HG03342 (cell line): ENCODE results near the gene ZNF254.
A peak's percentile ranks its signal among the peaks of the same experiment; 100 is the strongest.
"Not testable (repeated sequence)": the region's sequence is repeated elsewhere in the genome, so short reads cannot be mapped to it uniquely, and the experiment has no call there.

Experiments
- ATAC-seq: cut with Tn5 transposase; IDR thresholded peaks from one replicate; pipeline ENCODE4 v1.9.1; 2021; ENCODE audit warnings: mild to moderate bottlenecking, moderate library complexity; ENCODE audit not compliant: unreplicated experiment

Gene ZNF254

DNA sequence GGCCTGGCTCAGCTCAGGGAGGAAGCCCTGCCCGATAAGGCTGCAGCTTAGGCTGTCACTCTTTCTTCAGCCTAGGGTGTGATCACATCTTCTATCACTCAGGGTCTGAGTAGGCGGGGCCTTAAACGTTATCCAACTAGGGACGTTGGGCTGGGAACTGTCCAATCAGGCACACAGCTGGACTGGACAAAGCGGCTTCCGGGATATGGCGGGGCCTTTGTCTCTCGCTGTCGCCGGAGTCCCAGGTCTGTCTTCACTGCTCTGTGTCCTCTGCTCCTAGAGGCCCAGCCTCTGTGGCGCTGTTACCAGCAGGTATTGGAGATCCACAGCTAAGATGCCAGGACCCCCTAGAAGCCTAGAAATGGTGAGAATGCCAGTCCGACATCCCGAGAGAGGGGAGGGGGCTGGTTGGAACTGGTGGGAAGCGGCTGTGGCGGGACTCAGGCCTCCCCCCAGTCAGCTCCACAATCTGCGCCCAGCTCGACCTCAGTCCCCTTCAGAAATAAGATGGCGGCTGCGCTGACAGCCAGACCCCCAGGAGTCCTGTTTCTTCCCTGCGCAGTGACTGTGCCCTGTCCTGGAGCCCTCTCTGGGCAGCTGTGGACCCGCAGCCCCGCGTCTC is at the start of gene ZNF254:
Gene ZNF254 (plus strand): TSS at position 214 of the 622 bp plus-strand sequence. CDS start 121 bp downstream, at position 335.
- peak; percentile 100 for ATAC-seq

DNA sequence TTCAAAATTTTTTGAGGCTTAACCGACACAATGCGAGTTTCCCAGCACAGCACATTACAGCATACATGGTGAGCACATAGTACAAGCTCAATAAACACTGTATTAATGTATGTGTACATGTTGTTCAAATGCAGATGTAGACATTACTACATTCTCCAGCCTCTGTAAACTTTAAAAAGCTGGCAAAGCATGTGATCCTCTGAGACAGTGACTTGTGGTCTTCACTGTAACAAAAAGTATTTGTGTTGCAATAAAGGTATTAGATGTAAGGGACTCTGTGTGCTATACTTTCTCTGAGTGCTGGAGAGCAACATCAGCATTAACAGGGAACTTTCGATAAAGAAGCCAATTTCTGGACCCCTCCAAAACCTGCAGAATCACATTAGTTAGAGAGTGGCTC is 46.4 kb upstream of the ZNF254 start:
- no peak for ATAC-seq

DNA sequence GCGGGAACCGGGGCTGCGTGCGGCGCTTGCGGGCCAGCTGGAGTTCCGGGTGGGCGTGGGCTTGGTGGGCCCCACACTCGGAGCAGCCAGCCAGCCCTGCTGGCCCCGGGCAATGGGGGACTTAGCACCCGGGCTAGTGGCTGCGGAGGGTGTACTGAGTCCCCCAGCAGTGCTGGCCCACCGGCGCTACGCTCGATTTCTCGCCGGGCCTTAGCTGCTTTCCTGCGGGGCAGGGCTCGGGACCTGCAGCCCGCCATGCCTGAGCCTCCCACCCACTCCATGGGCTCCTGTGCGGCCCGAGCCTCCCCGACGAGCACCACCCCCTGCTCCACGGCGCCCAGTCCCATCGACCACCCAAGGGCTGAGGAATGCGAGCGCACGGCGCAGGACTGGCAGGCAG is 45.7 kb upstream of the ZNF254 start:
- not testable (repeated sequence) for ATAC-seq

DNA sequence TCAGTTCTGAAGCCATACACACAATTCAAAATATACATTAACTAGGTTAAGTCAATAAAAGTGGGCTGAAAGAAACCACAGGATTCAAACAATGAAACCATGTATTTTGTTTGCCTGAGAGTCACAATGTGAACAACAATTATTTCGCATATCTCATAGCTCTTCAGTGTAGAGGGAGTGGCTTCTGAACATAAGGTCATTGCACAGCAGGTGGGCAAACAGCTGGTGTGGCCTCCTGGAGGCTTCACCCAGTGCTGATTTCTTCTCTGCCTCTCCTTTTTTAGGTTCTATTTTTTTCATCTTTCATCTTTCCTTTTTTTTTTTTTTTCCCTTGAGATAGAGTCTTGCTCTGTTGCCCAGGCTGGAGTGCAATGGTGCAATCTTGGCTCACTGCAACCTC is 40.4 kb upstream of the ZNF254 start:
- ATAC-seq = no peak

DNA sequence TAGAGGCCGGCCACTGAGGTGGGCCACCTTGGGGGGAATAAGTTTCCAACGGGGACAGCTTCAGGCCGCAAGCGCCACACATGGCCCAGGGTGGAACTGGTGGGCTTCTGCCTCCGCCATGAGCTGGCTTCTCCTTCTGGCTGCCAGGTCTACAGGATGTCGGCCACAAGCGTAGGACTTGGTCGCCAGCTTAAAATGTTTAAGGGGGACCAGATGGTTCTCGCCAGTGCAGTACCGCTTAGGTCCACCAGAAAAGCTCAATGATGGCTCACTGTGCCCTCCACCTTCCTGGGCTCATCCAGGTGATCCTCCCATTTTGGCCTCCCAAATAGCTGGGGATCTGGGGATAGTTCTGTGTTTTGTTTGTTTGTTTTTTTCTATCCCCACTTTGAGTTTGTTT is 38.7 kb upstream of the ZNF254 start:
- ATAC-seq = no peak

DNA sequence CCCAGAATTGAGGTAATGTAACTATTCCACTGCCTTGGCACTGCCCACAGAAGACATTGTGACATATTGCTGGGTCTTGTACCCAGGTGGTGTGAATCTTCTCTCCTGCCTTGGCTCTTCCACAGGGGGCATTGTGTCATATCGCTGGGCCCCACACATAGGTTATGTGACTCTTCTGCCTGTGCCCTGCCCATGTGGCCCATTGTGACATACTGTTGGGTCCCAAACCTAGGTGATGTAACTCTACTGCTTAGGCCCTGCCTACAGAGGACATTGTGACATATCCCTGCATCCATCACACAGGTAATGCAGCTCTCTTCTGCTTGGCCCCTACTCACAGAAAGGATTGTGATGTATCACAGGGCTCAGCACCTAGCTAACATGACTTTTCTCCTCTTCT is 37.5 kb upstream of the ZNF254 start:
- no peak for ATAC-seq

DNA sequence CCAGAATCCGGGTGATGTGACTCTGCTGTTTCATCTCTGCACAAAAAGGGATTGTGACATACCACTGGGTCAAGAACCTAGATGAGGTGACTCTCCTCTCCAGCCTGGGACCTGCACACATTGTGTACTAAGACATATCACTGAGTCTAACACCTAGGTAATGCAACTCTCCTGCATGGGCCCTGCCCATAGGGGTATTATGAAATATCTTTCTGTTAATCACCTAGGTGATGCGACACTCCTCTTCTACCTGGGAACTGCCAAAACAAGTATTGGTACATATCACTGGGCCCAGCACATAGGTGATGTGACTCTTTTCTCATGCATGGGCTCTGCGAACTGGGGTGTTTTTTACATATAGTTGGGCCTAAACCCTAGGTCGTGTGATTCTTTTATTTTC is 35.5 kb upstream of the ZNF254 start:
- no peak for ATAC-seq

DNA sequence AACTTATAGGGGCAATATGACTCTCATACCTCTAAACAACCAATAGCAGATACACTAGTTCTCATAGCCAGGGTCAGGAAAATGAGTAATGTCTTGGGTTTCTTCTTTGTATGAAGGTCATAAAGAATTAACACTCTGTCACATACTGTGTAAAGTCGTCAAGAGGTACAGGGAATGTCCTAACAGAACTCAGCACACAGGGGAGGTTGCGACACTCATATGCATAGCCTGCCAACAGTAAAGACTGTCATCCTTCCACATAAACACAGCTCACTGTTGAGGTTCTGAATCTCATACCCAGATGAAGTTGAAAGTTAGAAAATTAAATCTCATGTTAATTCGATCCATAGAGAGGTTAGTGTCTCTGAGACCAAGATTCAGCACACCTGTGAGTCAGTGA is 34.2 kb upstream of the ZNF254 start:
- ATAC-seq = no peak

DNA sequence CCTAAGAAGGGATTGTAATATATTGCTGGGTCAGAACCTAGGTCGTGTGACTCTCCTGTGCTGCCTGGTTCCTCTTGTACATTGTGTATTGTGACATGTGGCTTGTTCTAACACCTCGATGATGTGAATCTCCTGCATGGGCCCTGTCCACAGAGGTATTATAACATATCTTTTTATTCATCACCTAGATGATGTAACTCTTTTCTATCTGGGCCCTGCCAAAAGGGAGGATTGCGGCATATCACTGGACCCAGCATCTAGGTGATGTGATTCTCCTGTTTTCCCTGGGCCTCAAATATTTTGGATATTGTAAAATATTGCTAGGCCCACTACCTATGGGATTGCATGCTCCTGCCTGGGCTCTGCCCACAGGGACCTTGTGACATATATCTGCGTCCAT is 33.4 kb upstream of the ZNF254 start:
- ATAC-seq = no peak

DNA sequence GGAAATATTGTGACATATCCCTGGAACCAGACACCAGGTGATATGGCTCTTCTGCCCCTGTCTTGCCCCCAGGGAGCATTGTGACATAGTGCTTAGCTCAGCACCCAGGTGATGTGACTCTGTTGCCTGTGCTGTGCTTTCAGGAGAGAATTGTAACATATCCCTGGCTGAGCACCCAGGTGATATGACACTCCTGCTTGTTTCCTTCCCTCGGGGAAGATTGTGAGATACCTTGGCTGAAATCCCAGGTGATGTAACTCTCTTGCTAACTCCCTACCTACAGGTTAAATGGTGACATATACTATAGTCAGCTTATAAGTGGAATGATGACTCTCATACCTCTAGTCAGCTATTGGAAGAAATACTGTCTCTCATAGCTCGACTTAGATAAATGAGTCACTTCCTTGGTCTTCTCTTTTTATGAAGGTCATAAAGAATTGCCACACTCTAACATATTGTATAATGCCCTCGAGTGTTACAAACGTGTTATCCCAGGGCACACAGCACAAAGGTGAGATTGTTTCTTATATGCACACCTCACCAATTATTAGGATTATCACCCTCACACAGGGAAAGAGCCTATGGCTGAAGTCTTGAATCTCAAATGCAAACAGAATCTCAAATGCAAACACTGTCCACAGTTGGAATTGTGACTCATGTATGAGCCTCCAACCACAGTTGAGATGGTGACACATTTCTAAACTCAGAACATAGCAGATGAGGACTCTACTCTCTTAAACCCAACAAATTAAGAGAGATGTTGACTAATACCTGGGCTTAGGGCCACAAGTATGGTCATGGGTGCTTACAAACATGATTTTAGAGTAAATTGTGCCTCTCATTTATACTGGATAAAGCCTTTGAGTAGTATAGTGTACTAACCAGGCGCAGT is 32.7 kb upstream of the ZNF254 start:
- ATAC-seq = no peak

DNA sequence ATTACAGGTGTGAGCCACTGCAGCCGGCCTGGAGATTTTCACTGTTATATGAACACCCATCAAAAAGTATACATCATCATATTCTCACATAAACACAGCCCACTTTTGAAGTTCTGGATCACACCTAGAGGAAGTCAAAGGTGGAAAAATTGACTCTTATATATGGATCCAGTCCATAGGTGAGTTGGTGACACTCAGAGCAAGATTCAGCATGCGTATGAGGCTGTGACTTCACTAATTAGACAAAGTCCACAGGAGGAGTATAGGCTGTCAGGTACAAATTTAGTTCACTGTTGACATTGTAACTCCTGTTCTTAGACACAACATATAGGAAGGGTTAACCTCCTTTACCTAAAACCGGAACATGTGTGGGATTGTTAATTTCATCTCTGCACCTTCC is 31.4 kb upstream of the ZNF254 start:
- no peak for ATAC-seq

DNA sequence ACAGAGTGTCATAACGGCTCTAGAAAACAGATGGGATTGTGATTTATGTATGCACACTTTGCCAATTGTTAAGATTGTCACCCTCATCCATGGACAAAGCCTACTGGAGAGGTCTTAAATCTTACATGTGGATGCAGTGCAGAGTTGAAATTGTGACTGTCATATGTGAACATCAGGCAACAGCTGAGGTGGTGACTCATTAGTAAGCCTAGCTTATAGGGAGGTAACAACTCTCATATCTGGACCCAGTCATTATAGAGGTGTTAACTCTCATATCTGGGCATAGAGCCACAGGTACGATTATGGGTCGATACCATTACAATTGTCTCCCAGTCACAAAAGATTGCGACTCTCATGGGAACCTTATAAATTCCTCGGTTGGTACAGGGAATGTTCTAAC is 29.8 kb upstream of the ZNF254 start:
- ATAC-seq = no peak

DNA sequence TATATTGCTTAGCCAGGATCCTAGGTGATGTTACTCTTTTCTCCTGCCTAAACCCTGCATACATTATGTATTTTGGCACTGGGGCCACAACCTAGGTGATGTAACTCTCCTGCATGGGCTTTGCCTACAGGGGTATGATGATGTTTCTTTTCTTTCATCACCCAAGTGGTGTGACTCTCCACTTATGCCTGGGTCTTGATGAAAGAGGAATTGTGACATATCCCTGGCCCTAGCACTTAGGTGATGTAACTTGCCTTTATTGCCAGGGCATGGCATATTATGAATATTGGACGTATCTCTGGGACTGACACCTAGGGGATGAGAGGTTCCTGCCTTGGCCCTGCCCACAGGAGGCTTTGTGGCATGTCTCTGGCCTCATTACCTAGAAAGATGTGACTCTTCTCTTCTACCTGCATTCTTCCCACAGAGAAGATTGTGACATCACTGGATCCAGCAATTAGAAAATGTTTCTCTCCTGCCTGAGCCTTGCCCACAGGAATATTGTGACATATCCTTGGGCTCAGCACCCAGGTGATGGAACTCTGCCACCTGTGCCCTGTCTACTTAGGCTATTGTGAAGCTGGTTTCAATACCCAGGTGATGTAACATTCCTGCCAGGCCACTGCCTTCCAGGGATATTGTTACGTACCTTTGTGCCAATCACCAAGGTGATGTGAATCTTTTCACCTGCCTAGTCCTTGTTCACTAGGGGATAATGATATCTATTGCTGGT is 27.3 kb upstream of the ZNF254 start:
- no peak for ATAC-seq

DNA sequence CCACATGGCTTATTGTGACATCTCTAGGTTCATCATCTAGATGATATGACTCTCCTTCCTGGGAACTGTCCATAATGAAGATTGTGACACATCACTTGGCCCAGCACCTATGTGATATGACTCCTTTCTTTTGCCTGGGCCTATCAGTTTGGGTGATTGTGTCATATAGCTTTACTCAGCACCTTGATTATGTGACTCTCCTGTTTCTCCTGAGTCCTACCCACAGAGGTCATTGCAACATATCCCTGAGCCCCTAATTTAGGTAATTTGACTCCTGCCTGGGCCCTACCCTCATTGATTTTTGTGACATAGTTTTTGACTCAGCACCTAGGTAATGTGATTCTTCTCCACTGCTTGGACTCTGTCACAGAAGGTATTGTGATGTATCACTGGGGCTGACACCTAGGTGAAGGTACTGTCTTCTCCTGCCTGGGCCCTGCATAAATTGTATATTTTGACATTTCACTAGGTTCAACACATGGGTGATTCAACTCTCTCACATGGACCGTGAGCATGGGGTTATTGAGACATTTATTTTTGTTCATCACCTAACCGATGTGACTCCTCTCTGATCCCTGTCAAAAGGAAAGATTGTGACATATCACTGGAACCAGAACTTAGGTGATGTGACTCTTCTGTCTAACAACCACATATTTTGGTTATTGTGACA is 26.2 kb upstream of the ZNF254 start:
- no peak for ATAC-seq

DNA sequence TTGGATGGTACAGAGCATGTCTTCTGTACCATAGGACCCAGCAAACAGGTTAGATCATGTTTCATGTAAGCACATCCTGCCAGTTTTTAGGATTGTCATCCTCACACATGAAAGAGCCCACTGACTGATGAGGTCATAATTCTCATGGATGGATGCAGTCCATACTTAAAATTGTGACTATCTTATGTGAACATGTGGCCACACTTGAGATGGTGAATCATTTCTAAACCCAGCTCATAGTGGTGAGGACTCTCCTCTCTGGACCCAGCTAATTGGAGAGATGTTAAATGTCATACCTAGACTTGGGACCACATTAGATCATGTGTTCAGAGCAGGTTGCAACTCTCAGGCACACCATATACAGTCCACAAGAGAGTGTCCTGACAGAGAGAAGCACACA is 24.8 kb upstream of the ZNF254 start:
- ATAC-seq = no peak

DNA sequence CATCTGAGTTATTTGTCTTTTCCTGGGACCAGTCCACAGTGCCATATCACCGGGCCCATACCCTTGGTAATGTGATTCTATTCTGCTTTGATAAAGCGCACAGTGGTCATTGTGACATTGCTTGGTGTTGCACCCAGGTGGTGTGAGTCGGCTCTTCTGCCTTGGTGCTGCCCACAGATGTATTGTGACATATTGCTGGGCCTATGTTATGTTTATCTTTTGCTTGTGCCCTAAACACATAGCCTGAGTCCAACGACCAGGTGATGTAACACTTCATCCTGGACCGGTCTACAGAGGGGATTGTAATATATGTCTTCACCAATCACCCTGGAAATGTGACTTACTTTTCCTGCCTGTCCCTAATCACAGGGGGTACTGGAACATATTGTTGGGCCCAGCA is 23.7 kb upstream of the ZNF254 start:
- ATAC-seq = no peak

DNA sequence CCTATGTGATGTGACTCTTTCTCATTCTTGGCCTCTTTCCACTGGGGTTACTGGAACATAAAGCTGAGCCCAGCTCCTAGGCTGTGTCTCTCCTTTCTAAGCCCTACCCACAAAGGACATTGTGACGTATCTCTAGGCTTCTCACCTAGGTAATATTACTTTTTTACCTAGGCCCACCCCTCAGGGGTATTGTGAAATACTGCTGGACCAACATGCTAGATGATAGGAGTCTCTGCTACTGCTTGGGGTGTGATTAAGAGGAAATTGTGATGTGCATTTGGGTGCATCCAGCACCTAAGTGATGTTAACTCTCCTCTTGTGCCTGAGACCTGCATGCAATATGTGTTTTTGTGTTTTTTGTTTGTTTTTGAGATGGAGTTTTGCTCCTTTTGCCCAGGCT is 22.8 kb upstream of the ZNF254 start:
- ATAC-seq = no peak

DNA sequence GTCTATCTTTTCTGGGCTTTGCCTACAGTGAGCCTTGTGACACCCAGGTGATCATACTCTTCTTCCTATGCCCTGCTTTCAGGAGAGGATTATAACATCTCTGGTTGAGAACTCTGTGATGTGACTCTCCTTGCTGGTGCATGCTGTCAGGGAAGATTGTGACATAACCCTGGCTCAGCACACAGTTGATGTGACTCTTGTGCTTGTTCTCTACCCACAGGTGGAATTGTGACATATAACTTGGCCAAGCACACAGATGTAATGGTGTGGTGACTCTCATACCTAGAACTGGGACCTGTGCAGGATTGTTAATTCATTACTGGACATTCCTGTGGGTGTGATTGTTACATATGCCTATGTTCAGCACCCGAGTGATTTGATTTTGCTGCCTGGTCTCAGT is 21.7 kb upstream of the ZNF254 start:
- ATAC-seq = no peak

DNA sequence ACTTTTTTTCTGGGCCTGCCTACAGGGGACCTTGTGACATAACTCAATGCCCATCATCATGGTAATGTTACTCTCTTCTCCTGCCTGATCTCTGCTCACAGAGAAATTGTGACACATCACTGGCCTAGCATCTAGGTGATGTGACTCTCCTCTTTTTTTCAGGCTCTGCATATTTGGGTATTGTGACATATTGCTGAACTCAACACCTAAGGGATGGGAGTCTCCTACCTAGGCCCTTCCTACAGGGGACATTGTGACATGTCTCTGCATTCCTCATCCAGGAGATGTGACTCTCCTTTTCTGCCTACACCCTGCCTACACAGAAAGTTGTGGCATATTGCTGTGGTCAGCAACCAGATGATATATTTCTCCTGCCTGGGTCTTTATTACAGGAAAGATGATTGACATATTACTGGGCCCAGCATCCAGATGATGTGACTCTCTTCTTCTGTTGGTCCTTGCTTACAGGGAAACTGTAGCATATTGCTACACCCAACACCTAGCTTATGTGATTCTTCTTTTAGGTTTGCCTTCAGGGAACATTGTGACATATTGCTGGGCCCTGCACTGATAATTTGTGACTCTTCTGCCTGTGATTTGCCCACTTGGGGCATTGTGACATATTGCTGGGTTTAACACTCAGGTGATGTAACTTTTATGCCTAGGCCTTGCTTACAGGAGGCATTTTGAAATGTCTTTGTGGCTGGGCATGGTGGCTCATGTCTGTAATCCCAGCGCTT is 21.0 kb upstream of the ZNF254 start:
- ATAC-seq = no peak

DNA sequence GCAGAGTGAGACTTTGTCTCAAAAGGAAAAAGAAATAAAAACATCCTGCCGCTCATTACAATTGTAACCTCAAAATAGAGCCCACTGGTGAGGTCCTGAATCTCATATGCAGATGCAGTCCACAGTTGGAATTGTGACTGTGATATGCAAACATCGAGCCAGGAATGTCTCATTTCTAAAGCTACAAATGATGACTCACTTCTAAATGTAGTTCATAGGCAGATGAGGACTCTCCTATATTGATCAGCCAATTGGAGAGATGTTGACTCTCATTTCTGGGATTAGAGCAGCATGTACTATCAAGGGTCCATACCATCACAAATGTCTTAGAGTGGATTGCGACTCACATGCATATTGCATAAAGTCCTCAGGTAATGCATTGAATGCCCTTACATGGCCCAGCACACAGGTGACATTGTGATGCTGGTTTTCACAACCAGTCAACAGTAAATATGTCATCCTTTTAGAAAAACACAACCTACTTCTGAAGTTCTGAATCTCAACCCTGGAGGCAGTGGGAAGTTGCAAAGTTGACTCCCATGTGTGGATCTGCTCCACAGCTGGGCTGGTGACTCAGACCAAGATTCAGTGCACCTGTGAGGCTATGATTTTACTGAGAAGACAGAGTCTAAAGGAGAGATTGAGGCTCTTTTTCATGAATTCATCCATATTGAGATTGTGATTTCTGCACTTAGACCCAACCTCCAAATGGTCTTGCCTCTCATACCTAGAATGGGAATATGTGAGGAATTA is 16.9 kb upstream of the ZNF254 start:
- ATAC-seq = no peak
